CD4-positive, alpha-beta T cell treated with Interferon alpha-2 for 1 hour (primary cell): ENCODE measurements around the gene UNC119.
"Not testable (repeated sequence)": the region's sequence is repeated elsewhere in the genome, so short reads cannot be mapped to it uniquely, and the experiment has no call there.

ENCODE experiments used
- DNase-seq, 2 donors: peaks; one replicate each; pipeline ENCODE4 v3.0.0-alpha.2; 2020 to 2022

Gene UNC119

DNA sequence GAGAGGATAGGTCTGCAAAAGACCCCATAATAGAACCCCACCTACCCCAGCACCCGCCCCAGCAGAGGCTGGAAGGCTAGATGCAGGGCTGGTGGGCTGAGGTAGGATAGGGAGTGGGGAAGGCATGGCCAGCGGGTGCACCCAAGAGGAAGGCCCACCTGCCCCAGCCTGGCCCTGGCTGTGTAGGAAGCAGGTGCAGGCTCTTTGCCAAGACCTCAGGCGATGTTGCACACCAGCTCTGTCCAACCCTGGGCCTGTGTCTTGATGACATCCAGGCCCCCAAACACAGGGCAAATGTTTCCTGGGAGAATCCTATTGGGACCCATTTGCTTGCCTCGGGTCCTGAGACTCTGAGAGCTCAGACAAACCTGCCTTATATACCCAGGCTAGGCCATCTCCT lies 12.2 kb downstream of the UNC119 start:
- DNase-seq, result no peak

DNA sequence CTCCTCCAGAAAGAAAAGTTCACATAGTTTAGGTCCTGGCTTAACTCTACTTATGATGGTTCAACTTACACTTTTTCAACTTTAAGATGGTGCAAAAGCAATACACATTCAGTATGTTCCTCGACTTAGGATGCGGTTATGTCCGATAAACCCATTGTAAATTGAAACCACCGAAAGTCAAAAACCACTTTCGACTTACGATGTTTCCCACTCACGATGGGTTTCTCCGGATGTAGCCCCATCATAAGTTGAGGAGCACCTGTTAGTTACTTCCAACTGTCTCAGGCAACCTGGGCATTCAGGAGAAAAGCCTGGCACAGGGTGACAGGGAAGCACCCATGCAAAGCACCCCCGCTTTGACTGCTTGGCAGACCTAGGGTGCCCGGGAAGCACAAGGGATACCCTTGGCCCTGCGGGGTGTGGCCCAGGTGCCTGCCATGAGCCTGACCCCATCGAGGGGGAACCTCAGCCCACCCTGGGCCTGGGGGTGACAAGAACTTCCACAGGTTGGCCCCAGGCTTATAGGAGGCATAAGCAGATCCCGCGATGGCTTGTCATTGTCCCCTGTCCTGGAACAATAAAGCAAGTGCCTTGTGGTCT lies 14.0 kb downstream of the UNC119 start:
- DNase-seq, result no peak

DNA sequence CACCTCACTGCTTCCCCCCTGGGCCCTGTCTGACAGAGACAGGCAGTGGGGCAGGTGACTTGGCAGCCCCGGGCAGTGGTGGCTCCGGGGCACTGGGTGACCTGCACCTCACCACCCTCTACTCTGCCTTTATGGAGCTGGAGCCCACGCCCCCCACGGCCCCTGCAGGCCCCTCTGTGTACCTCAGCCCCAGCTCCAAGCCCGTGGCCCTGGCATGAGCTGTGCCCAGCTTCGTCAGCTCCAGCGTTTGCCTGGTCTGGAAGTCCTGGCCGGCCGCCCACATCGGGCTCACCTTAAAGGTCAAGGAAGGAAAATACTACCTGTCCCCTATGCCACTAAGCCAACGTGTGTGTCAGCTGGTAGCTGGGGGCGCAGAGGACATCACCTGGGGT lies 15.2 kb downstream of the UNC119 start:
- DNase-seq, result no peak

DNA sequence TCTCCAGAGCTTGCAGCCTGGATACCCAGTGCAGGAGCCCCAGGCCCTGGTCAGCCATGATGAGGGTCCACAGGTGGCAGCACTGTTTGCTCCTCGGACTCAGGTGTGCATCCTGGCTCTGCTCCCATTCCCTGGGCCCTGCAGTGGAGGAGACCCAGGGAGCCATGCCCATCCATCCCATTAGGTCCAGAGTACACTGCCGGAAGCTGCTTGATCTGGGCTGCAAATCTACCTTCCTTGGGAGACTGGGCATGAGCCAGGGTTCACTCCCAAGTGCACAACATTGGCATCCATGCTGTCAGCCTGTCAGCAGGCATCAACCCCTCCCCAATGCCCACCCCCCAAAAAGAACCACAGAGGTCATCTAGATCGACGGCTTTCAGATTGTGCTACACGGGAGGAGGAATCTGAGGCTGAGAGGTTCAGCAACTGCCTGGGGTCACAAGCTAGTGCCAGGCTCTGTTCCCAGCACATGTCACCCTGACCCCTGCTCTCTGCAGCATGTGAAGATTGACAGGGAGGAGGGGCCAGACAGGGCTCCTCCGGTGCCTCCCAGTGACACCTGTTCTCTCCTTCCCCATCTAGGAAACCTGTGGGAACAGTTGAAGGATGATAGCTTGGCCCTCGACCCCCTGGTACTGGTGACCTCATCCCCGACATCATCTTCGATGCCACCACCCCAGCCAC lies 15.7 kb downstream of the UNC119 start:
- DNase-seq, result no peak

DNA sequence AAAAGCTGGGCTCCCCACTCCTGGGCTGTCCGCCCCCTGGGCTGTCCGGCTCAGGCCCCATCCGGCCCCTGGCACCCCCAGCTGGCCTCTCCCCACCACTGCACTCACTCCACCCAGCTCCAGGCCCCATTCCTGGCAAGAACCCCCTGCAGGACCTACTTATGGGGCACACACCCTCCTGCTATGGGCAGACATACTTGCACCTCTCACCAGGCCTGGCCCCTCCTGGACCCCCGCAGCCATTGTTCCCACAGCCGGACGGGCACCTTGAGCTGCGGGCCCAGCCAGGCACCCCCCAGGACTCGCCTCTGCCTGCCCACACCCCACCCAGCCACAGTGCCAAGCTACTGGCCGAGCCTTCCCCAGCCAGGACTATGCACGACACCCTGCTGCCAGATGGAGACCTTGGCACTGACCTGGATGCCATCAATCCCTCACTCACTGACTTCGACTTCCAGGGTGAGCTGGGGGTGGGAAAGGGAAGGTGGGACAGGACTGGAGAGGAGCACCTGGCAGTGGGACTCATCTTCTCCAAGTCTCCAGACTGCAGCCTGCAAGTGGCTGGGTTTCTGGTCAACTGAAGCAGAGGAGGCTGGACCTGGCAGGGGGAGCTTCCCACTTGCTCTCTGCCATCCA lies 17.6 kb downstream of the UNC119 start:
- DNase-seq, result no peak

DNA sequence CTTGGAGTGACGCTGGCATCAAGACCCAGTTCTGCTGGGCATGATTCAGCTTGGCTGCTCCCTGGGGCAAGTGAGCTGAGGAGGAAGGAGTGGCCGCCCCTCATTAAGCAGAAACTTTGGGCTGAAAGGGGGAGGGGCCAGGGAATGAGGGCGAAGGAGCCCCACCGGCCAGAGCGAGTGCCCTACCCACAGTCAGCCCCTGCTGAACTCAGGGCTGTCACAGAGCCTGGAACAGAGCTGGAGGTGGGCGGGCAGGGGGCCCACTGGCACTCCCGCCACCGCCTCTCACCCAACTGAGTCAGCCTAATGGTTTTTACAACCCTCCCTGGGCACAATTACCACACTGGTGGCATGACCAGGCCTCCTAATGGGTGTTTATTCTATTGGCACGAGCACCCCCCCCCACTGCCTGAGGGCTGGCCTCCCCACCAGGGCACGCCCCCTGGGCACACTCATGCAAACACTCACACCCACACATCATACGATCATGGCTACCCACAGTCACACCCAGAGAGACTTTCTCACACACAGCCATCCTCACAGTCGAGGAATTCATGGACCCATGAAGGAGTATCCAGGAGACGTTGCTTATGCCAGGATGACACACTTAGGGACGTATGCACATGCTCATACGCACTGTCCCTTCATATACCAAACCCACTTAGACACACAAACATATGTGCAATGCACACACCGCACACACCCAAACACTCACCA lies 19.2 kb downstream of the UNC119 start:
- DNase-seq, result no peak

DNA sequence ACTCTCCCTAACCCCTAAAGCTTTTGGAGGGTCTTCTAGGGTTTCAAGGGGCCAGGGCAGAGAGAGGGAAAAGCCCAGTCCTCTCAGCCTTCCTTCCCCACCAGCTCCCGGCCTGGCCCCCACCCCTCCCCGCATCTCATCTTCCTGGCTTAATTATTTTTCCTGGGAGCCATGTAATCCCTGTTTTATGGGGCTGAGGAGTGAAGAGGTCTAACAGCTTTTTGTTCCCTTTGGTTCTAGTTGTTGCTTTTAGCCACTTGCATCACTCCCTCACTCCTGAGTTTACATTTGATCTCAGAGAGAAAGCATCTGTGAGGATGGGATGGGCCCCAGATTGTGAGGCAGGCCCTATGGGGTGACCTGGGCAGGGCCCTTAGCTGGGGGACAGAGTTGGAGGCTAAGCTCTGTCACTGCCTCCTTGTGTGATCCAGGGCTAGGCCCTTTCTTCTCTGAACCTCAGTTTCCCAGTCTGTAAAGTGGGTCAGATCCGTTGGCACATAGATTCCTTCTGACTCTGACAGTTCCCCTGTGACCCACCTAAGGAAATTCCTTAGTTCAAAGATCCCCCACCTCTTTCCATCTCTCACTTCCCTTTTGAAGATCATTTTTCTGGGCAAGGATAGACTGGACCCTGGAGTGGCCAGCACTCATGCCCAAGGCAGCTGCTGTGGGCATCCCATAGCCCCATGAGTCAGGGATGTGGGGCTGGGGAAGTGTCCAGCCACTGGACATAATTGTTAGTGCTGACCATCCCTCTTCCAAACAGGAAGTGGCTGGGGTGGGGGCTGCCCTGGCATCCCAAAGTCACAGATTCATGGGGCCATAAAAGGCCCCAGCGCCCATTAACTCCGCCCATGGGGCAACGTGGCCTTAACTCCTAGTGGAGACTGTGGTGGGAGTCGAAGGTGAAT lies 20.1 kb downstream of the UNC119 start:
- DNase-seq, result no peak

DNA sequence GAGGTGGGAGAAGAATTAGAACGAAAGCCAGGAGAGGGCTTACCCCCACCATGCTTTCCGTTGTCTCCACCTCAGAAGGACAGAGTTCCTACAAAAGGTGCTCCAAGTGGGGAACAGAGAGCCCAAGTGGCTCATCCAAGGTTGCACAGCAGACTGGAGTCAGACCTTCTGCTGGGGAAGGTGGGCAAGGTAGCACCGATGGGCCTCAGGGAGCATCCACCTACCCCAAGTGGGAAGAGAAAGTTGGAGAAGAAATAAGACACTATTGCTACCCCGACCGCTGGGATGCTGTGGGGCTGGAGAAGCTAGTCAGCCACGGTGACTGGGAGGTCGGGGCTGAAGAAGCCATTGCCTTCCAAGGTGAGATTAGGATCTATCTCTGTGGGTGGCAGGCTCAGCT lies 21.5 kb downstream of the UNC119 start:
- no peak for DNase-seq

DNA sequence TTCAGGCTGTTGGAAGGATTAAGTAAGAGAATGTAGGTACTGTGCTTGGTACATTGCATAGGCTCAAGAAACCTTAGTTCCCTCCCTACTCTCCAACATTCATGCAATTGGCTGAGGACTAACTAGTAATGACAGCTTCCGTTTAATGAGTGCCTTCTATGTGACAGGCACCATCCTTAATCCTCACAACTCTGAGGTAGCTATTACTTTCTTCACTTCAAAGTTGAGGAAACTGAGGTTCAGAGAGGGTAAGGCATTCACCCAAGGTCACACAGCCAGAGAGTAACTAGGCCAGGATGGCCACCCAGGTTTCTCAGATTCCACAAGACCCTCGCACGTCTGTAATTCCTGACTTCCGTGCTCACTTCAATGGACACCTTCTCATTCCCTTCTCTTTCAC lies 22.2 kb downstream of the UNC119 start:
- no peak for DNase-seq

DNA sequence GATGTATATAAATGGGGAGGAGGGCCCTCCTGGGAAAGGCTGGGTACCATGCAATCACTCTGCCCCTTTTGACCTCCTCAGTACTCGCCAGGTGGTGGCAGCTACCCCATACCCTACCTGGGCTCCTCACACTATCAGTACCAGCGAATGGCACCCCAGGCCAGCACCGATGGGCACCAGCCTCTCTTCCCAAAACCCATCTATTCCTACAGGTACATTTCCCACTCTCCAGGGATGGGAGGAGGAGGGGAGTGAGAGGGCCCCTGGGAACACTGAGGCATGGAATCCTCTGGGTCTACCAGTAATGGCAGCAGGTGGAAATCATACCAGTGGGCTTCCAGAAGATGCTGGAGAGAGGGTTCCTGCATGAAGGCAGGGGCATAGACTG lies 23.4 kb downstream of the UNC119 start:
- no peak for DNase-seq

DNA sequence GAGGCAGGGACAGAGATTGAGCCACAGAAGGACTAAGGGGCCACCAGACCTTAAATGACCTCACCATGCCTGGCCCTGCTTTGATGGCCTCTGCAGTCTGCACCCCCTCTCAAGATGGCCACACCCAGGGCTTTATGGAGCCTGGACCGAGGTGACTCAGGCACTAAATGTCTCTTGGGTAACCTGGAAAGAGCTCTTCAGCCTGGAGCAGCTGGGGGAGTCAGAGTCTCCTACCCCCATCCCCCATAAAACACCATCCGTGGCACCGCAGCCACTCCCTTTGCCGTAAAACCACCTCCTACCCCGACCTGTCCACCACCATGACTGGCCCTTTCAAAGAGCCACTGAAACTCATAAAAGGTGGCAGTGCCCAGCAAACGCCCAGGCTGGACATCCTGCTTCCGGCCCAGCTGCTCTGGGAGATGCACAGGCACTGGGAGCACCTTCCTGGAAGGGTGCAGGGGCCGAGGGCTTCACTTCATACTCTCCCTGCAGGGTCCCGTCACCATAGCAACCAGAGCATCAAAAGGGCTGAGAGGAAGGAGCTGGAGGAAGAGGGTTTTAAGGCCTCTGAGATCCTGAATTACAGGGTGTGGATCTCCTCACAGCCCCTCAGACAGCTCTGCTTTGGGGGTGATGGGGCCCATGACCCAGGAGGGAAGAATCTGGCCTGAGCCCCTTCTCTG lies 24.0 kb downstream of the UNC119 start:
- no peak for DNase-seq

DNA sequence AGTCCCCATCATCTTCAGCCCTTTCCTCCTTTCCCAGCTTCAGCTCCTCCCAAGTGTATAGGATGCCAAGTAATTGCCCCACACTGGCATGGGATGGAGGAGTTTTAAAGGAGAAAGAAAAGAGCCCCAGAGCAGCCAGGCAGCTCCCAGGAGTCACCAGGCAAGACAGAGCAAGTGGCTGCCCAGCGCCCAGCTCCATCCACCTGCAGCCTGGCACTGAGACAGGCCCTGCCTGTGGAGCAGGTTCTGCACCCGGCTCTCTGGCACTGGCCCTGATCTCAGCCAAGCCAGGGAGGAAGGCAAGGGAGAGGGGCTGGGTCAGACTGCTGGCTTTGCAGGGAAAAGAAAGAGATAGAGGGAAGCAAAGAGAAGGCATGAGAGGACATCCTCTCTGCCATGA lies 24.6 kb downstream of the UNC119 start:
- no peak for DNase-seq

DNA sequence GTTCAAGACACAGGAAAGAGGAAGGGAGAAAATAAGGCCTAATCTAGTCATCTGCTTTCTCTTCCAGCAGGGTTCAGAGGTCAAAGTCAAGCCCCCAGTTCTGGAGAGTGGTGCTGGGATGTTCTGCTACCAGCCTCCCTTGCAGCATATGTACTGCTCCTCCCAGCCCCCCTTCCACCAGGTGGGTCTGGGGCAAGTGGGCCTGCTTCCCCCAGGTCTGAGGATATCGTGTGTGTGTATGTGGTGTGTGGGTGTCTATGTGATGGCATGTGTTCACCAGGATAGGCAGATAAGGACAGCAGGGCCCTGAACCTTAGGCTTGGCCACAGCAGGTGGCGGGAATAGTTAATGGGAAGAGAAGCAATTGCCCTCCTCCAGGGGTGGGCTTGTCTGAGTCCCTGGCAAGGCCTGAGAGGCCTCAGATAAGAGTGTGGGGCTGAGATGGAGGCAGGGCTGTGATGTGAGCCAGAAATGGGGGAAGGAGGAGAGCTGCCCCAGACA lies 25.2 kb downstream of the UNC119 start:
- DNase-seq, result no peak

DNA sequence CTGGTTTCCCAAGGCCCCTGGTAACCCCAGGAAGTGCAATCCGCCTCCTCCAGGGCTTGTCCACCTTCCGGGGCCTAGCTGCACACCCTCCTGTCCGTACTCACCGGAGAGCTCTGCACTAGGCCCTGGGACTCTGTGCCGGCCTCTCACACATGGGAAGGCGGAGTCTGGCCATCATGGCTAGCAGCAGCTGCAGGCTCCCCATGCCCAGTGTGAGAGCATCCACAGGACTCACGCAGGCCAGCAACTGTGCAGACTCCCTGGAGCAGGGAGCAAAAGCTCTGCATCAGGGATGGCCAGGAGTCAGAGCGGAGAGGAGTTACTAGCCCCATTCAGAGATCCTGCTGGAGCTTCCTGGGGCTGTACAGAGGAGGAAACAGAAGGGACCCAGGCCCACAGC lies 26.0 kb downstream of the UNC119 start:
- DNase-seq, result no peak

DNA sequence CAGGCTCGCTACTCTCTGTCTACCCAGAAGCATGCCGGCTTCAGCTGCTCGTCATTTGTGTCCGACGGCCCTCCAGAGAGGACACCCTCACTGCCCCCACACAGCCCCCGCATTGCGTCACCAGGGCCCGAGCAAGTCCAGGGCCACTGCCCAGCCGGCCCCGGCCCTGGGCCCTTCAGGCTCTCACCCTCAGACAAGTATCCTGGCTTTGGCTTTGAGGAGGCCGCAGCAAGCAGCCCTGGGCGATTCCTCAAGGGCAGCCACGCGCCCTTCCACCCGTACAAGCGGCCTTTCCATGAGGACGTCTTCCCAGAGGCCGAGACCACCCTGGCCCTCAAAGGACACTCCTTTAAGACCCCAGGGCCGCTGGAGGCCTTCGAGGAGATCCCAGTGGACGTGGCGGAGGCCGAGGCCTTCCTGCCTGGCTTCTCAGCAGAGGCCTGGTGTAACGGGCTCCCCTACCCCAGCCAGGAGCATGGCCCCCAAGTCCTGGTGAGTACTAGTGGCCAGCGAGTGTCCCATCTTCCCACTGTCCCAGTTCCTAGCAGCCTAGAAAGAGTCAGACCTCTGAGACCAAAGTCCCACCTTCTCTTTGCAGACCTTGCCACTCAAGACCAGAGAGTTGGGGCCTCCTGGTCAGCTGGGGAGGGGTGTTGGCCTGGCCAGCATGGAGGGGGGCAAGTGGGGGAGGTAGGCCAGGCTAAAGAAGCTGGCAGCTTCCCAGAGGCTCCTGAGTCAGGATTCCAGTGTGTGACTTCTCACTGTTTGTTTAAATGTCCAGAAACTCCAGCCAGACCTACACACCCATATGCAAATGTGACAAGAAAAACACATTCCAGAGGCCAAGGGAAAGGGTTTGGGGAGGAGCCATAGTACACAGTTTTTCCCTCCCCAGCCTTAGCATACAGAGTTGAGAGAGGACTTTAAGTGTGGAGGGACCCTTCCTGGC lies 27.7 kb downstream of the UNC119 start:
- DNase-seq, result no peak

DNA sequence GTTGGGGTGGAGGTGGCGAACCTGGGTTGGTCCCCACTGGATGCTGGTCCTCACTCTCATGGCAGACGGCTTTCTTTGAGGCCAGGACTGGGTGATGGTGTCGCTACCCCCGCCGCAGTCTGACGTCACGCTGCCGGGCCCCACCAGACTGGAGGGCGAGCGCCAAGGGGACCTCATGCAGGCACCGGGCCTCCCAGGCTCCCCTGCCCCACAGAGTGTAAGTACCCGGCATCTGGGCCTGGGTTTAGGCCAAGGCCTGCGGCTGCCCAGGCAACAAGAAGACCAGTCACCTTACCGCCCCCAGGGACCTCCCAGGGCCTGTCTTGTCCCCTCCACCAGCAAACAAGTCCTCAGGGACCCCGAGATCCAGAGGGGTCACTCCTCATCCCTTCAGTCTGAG lies 28.5 kb downstream of the UNC119 start:
- no peak for DNase-seq

DNA sequence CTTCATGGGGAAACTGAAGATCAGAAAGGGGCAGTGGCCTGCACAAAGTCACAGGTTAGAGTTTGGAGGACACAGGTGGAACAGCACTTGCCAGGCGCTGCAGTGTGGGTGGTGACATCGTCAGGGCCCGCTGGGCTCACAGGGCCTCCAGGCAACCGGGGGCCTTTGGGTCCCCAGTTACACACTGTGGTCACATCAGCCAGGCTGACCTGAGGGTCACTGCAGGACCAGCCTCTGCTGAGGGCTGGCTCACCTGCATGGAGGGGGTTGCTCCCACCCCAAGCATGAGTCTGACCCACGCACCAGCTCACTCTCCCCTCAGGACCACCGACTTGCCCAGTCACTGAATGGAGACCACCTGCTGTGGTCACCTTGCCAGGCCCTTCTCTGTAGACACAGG lies 29.2 kb downstream of the UNC119 start:
- DNase-seq, result no peak

DNA sequence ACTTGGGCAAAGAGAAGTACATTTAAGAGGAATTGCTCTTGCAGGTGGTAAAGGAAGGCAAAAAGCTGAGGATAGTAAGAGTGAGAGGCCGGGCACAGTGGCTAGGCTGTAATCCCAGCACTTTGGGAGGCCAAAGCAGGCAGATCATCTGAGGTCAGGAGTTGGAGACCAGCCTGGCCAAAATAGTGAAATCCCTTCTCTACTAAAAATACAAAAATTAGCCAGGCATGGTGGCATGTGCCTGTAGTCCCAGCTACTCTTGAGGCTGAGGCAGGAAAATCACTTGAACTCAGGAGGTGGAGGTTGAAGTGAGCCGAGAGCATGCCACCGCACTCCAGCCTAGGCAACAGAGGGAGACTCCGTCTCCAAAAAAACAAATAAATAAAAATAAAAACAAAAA lies 30.1 kb downstream of the UNC119 start:
- DNase-seq, result not testable (repeated sequence)

DNA sequence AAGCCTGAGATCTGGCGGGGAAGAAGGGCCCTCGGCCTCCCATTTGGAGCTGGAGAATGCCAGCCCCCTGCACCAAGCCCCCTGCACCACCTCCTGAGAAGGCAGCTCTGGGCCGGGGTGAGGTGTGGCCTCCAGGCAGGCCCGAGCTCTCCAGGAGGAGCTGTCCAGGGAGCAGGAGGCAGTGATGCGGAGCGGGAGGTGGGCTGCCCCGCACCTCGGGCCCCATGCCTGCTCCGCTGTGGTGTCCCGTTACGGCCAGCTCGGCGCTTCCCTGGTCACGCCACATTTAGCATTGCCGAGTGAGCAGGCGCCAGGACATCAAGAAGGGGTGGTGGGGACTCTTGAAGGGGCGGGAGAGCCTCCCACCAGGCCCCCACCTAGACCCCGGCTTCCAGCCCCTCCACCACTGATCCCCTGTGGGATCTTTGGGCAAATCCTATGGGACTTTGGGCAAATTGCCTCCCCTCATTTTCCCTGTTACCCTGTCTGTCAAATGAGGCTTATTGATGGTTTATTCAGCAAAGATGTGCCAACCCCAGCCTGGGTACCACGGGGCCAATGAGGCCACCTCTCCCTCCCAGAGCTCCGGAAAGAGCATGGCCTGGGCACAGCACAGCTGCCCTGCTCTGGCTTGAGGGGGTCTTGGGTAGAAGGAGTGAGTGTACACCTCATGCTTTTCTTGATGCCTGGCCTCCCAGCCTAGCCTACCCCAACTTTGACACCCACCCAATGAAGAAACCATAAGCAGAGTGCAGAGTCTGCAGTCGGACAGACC lies 30.9 kb downstream of the UNC119 start:
- no peak for DNase-seq

DNA sequence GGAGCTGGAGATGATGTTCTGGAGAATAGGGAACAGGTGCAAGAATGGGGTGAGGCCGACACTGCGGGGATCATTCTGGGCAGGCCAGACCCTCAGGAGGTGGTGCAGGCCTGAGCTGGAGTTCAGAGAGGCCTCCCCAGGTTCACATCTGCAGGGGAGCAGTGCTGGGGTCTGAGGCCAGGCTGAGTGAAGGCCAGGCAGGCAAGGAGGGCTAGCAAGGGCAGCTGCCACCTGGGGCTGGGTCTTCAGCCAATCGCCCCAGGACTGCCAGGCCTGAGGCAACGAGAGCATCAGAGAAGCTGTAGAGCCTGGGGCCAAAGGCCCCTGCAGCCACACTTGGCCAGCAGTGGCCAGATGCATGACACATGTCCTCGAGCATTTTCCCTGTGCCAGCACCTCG lies 31.7 kb downstream of the UNC119 start:
- no peak for DNase-seq
